ENCODE results near the gene PER3. TPM values are rescaled to one million over a fixed set of nuclear protein-coding genes. Genes with fewer than 3 reads are reported as not detected.

Gene PER3
- total RNA-seq, 1 experiment from 2014 or later: 9.0 TPM

DNA sequence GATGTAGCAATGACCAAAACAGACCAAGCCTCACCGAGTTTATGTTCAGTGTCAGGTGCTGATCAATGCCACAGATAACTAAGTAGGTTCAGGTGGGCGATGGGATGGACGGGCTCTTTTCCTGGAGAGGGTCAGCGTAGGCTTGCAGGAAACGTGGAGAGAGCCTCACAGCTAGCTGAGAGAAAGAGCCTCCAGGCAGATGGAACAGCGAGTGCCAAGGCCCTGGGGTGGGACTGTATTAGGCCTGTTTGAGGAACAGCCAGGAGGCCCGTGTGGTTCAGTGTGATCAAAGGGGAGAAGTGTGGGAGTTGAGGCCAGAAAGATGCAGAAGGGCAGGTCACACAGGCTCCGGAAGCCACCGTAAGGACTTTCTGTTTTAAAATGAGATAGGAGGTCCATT is 76.0 kb downstream of the PER3 start:
- no peak overlapping the region for H3K4me2 ChIP-seq (ENCODE audit: insufficient read depth, insufficient read length, low read length)
- H3K79me2 ChIP-seq (ENCODE audit: insufficient read depth, low read length): no peaks in the 10 kb centered on the region
- no peak overlapping the region for H3K27ac ChIP-seq (ENCODE audit: insufficient read length, low read depth, low read length)
- H3K9ac ChIP-seq (ENCODE audit: extremely low read depth, insufficient read length, low read length): no peak overlapping the region
- Mint-ChIP-seq H3K4me1 (peaks cover 5% of the 10 kb centered on the region in 2 experiments), H3K36me3 (ENCODE audit: insufficient read depth in 1 of 3, low read depth in 3 of 3) (no peaks in the 10 kb centered on the region; a peak in 1 of 7 replicates), H3K27me3 (ENCODE audit: low read depth) (no peaks in the 10 kb centered on the region; the same call in 1 of the 2 replicates), H3K27ac (no peak overlapping the region), H3K4me3 (no peak overlapping the region), H3K9me3 (no peaks in the 10 kb centered on the region)
- H3K4me1 ChIP-seq (ENCODE audit: insufficient read depth, low read length): no peaks in the 10 kb centered on the region
- H2BK120ac ChIP-seq (ENCODE audit: low read depth, low read length, poor library complexity, severe bottlenecking): no peak overlapping the region
- H4K8ac ChIP-seq (replicated peaks; ENCODE audit: insufficient read length, low read depth, low read length): no peak overlapping the region
- H3K14ac ChIP-seq (ENCODE audit: insufficient read depth, low read length): no peak overlapping the region
- H3K56ac ChIP-seq (ENCODE audit: insufficient read length, low read depth, low read length): no peak overlapping the region
- H4K5ac ChIP-seq (ENCODE audit: insufficient read length, low read depth, low read length): no peak overlapping the region
- H2BK12ac ChIP-seq (ENCODE audit: insufficient read length, low read depth, low read length): no peak overlapping the region
- H2BK5ac ChIP-seq (ENCODE audit: insufficient read length, low read length): no peak overlapping the region
- H4K91ac ChIP-seq (ENCODE audit: insufficient read length, low read depth, low read length): no peak overlapping the region
- H4K20me1 ChIP-seq (ENCODE audit: control insufficient read depth, insufficient read depth, insufficient read length): no peaks in the 10 kb centered on the region
- H3K4ac ChIP-seq (ENCODE audit: low read depth, low read length): no peak overlapping the region
- H2AK5ac ChIP-seq (ENCODE audit: insufficient read length, low read length): no peak overlapping the region
- no peak overlapping the region for H3K18ac ChIP-seq (ENCODE audit: insufficient read length, low read depth, low read length)
- no peak for DNase-seq
- H3K23ac ChIP-seq (ENCODE audit: insufficient read length, low read depth, low read length): no peak overlapping the region
- H3K23me2 ChIP-seq (ENCODE audit: insufficient read length, low read depth, low read length, poor library complexity, severe bottlenecking): no peaks in the 10 kb centered on the region
- WGBS (ENCODE audit: extremely low coverage, insufficient read length, low lambda C conversion rate): no CpG with 5 or more reads among the region's 9 CpGs
- H3T11ph ChIP-seq (ENCODE audit: low read length): no peak overlapping the region
- H2AFZ ChIP-seq (ENCODE audit: low read length): no peak overlapping the region
- H2BK15ac ChIP-seq (ENCODE audit: low read depth, low read length): no peak overlapping the region
- H3K27me3 ChIP-seq (ENCODE audit: insufficient read depth, low read length): no peaks in the 10 kb centered on the region
- no peaks in the 10 kb centered on the region for H3K9me3 ChIP-seq (ENCODE audit: control insufficient read depth, low read depth, low read length)
- TF ChIP-seq CTCF (conservative IDR thresholded peaks at IDR 0.05): no peak
- H3K79me1 ChIP-seq (ENCODE audit: insufficient read depth, low read depth, low read length, poor library complexity, severe bottlenecking): no peaks in the 10 kb centered on the region
- no peak overlapping the region for H2BK20ac ChIP-seq (ENCODE audit: low read depth, low read length, poor library complexity, severe bottlenecking)

Measured in H9 (cell line).